Kidney (tissue), 14 donors: ENCODE data around the gene TCF7L2. TPM values are rescaled to one million over a fixed set of nuclear protein-coding genes. Genes with fewer than 3 reads are reported as not detected.

Experiments used
- DNase-seq, 5 donors: peaks; one replicate each; pipeline ENCODE4 v3.0.0-alpha.2; 2013 to 2020
- FAIRE-seq: peaks from 2 replicates; lab custom pipeline; 2012; peaks lifted over from hg19 to GRCh38; lab: Jason Lieb, UNC
- H3K27ac ChIP-seq, 2 donors: one replicate each; pipeline ENCODE4 v1.7.0; 2013; ENCODE audit warnings: low read depth in 2 of 2, low read length in 2 of 2, inconsistent platforms in 1 of 2
- H3K27me3 ChIP-seq: one replicate; pipeline ENCODE4 v1.7.1; 2013; ENCODE audit warnings: low read length, inconsistent platforms; ENCODE audit not compliant: control insufficient read depth, insufficient read depth
- H3K36me3 ChIP-seq, 3 donors: one replicate each; pipeline versions ENCODE4 v1.7.0 to v1.7.1; 2013; ENCODE audit warnings: low read length in 3 of 3, control low read depth in 1 of 3, inconsistent platforms in 1 of 3; ENCODE audit not compliant: insufficient read depth in 3 of 3, control insufficient read depth in 2 of 3
- H3K4me1 ChIP-seq, 3 donors: one replicate each; pipeline versions ENCODE4 v1.7.0 to v1.7.1; 2013; ENCODE audit warnings: low read length in 3 of 3, inconsistent platforms in 1 of 3, low read depth in 1 of 3; ENCODE audit not compliant: control insufficient read depth in 2 of 3, insufficient read depth in 2 of 3
- H3K4me3 ChIP-seq, 3 donors: one replicate each; pipeline versions ENCODE4 v1.7.0 to v1.8.1; 2013; ENCODE audit warnings: low read length in 3 of 3, control low read depth in 1 of 3, inconsistent platforms in 1 of 3
- H3K9ac ChIP-seq, 3 donors: one replicate each; pipeline versions ENCODE4 v1.7.0 to v1.7.1; 2013; ENCODE audit warnings: low read length in 3 of 3, control low read depth in 1 of 3, inconsistent platforms in 1 of 3
- H3K9me3 ChIP-seq, 3 donors: one replicate each; pipeline versions ENCODE4 v1.7.0 to v1.7.1; 2013; ENCODE audit warnings: low read length in 3 of 3, control low read depth in 1 of 3, inconsistent platforms in 1 of 3; ENCODE audit not compliant: control insufficient read depth in 2 of 3, insufficient read depth in 1 of 3
- intact Hi-C: fragments of 100-400 bp; cut with DNase I; formaldehyde crosslinking; loops from one replicate; pipeline ENCODE4 v1.11.1; 2022
- polyA plus RNA-seq: library from polyadenylated mRNA; stranded (reverse); fragments of 350-450 nt; fragmentation: Illumina TruSeq; extraction: RNeasy Lipid Tissue Mini Kit (QIAGEN cat#74804); gene quantifications from one replicate; pipeline ENCODE4 v1.2.3, GENCODE V29; 2014; ENCODE audit warnings: low read depth, low replicate concordance; ENCODE audit not compliant: insufficient read depth
- total RNA-seq: library from RNA; stranded (reverse); fragmentation: NEBNext Ultra II Directional; extraction: Animal tissue kit (Norgen Biotek cat#: 25700); gene quantifications from one replicate; pipeline ENCODE4 v1.2.1, GENCODE V29; 2021
- TF ChIP-seq, protein P1 (sequence below): IDR thresholded peaks from 3 replicates; pipeline ENCODE4 v1.5.1; 2012; ENCODE audit warnings: mild to moderate bottlenecking, moderate library complexity, borderline replicate concordance; ENCODE audit not compliant: insufficient read depth; ENCODE audit errors: extremely low read depth
- donor health status: control.
- donor health status: control.
- donor health status: control.
- donor health status: control.
- donor health status: control.
- donor health status: DM: yes; HTN: yes; CAD: no.
- donor health status: Normal renal cell carcinoma (clear cell type).

Gene TCF7L2
- total and polyA plus RNA-seq, 2 donors from 2014 or later: 6.5 to 32.4 TPM

DNA sequence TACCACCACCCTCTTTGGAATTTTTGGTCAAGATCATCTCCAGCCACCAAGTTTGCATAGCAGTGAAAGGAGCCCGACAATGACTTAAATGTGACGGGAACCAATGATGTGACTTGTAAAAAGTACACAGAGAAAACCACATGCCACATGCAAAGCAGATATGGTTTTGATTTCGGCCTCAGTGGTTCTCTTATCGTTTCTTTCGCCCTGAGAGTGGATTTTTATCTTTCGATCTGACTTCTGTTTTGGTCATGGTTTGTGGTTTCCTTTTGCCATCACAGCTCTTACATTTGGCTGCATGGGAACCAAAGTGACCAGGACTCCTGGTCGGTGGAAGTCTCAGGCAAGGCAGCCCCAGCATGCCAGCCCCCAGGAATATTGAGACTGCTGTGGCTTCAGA, 31.5 kb downstream of the TCF7L2 start:
- intact Hi-C loops: no loop called here
- TF ChIP-seq, protein P1, sequence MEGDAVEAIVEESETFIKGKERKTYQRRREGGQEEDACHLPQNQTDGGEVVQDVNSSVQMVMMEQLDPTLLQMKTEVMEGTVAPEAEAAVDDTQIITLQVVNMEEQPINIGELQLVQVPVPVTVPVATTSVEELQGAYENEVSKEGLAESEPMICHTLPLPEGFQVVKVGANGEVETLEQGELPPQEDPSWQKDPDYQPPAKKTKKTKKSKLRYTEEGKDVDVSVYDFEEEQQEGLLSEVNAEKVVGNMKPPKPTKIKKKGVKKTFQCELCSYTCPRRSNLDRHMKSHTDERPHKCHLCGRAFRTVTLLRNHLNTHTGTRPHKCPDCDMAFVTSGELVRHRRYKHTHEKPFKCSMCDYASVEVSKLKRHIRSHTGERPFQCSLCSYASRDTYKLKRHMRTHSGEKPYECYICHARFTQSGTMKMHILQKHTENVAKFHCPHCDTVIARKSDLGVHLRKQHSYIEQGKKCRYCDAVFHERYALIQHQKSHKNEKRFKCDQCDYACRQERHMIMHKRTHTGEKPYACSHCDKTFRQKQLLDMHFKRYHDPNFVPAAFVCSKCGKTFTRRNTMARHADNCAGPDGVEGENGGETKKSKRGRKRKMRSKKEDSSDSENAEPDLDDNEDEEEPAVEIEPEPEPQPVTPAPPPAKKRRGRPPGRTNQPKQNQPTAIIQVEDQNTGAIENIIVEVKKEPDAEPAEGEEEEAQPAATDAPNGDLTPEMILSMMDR: no peak
- DNase-seq (no peak), FAIRE-seq (no peak)
- Histone ChIP-seq H3K36me3 (no peaks in the 10 kb centered on the region), H3K4me1 (peaks cover 0 to 11% (median 5%) of the 10 kb centered on the region in 3 donors), H3K9me3 (no peaks in the 10 kb centered on the region), H3K27me3 (no peaks in the 10 kb centered on the region), H3K4me3 (no peak overlapping the region), H3K27ac (no peak overlapping the region), H3K9ac (no peak overlapping the region)

DNA sequence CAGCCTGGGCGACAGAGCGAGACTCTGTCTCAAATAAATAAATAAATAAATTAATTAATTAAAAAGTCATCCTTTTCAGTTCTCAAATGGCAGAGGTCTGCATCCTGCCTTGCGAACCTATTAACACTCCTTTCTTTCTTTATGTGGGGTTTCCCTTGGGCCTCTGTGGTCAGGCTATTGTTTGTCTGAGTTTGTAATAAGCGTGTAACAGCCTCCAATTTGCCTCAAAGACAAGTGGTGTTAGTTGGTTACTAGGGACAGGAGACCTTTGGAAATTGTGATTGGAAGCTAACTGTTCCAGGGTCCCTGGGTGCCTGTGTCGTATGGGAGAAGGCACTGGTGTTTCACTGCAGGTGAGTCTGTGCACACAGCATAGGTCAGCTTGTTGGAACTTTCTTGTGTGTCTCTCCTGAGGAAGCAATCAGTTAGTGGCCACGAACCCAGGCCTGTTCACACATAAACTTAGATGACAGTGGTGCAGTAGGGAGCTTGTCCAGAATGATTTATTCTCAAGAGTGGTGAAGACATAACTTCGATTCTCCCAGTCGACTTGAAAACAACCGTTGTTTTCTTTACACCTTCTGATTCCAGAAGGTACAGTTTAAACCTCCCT, 33.5 kb downstream of the TCF7L2 start:
- DNase-seq (no peak), FAIRE-seq (no peak)
- no peak overlapping the region for H3K9ac ChIP-seq
- H3K27me3 ChIP-seq: no peaks in the 10 kb centered on the region
- H3K36me3 ChIP-seq: no peaks in the 10 kb centered on the region
- no peaks in the 10 kb centered on the region for H3K9me3 ChIP-seq
- TF ChIP-seq, protein P1: no peak
- H3K4me1 ChIP-seq: peaks cover 0 to 13% (median 5%) of the 10 kb centered on the region in 3 donors
- intact Hi-C loops: no loop called here
- H3K27ac ChIP-seq: no peak overlapping the region
- no peak overlapping the region for H3K4me3 ChIP-seq

DNA sequence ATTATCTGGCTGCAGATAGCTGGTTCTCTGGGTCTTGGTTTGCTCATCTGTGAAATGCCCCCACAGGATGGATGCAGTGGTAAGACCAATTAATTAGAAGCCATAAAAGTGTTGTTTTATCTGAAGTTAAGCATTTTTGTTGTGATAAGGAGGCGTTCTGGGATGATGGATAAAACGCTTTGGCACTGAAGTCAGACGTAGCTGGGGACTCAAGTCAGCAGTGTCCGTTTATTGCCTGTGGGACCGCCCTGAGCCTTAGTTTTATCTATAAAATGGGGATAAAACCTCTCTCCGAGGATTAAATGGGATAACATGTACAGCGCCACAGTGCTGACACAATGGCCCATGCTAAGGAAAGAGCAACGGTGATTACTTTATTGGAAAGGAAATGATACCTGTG, 34.7 kb downstream of the TCF7L2 start:
- H3K36me3 ChIP-seq: no peaks in the 10 kb centered on the region
- DNase-seq: no peak
- H3K27me3 ChIP-seq: no peaks in the 10 kb centered on the region
- H3K9me3 ChIP-seq: no peaks in the 10 kb centered on the region
- intact Hi-C loops: no loop called here
- no peak for FAIRE-seq
- H3K4me1 ChIP-seq: peaks cover 0 to 17% (median 5%) of the 10 kb centered on the region in 3 donors
- no peak overlapping the region for H3K27ac ChIP-seq
- TF ChIP-seq, protein P1: no peak
- no peak overlapping the region for H3K9ac ChIP-seq
- no peak overlapping the region for H3K4me3 ChIP-seq
